LNCAP (cell line): ENCODE measurements around the gene RMP24.

ENCODE experiments used
- CTCF ChIP-seq: fragments of 450-650 bp; IDR thresholded peaks from 2 replicates; pipeline ENCODE4 v1.5.1; 2017; ENCODE audit warnings: mild to moderate bottlenecking

Gene RMP24

GRCh38 chr18:35972197-35973000 is at the start of gene RMP24:
RMP24 (plus strand) TSS chr18:35972679.
- no peak for TF ChIP-seq CTCF

GRCh38 chr18:35923939-35924684 is 48.4 kb upstream of the RMP24 start:
- no peak for TF ChIP-seq CTCF

GRCh38 chr18:35926884-35927283 is 45.6 kb upstream of the RMP24 start:
- TF ChIP-seq CTCF: no peak

GRCh38 chr18:35927430-35927829 is 45.0 kb upstream of the RMP24 start:
- no peak for TF ChIP-seq CTCF

GRCh38 chr18:35933982-35934381 is 38.5 kb upstream of the RMP24 start:
- TF ChIP-seq CTCF: no peak

GRCh38 chr18:35934891-35935290 is 37.6 kb upstream of the RMP24 start:
- no peak for TF ChIP-seq CTCF

- TF ChIP-seq CTCF: no peak
Measured at GRCh38 chr18:35935805-35936204, 36.7 kb upstream of the RMP24 start.
